HAP-1 (cell line): ENCODE data around the gene HNF4A.
A peak's percentile ranks its signal among the peaks of the same experiment; 100 is the strongest.

Experiments used
- DNase-seq, 2 experiments: peaks; one replicate each; pipeline ENCODE4 v3.0.0-alpha.2; 2016 to 2020; ENCODE audit warnings: low spot score in 2 of 2
- H3K27me3 ChIP-seq: fragments of 250-450 bp; sonication (Bioruptor Pico); 2 replicates; pipeline ENCODE4 v1.5.1; 2020; ENCODE audit warnings: low read depth, mild to moderate bottlenecking, moderate library complexity
- H3K36me3 ChIP-seq: fragments of 250-450 bp; sonication (Bioruptor Pico); replicated peaks from 2 replicates; pipeline ENCODE4 v1.5.1; 2020; ENCODE audit warnings: mild to moderate bottlenecking
- H3K4me1 ChIP-seq: fragments of 250-450 bp; sonication (Bioruptor Pico); 2 replicates; pipeline ENCODE4 v1.5.1; 2020; ENCODE audit warnings: mild to moderate bottlenecking
- H3K4me3 ChIP-seq: fragments of 250-450 bp; sonication (Bioruptor Pico); 2 replicates; pipeline ENCODE4 v1.5.1; 2020; ENCODE audit warnings: mild to moderate bottlenecking, moderate library complexity
- H3K9me3 ChIP-seq: fragments of 250-450 bp; sonication (Bioruptor Pico); 2 replicates; pipeline ENCODE4 v1.5.1; 2020; ENCODE audit warnings: mild to moderate bottlenecking, moderate library complexity
- in situ Hi-C: fragments of 300-500 bp; cut with MboI; formaldehyde crosslinking; loops from 3 replicates; pipeline ENCODE4 v1.14.3; 2020; ENCODE audit warnings: low sequenced_read_pairs, inconsistent platforms, mixed read lengths

Gene HNF4A

DNA sequence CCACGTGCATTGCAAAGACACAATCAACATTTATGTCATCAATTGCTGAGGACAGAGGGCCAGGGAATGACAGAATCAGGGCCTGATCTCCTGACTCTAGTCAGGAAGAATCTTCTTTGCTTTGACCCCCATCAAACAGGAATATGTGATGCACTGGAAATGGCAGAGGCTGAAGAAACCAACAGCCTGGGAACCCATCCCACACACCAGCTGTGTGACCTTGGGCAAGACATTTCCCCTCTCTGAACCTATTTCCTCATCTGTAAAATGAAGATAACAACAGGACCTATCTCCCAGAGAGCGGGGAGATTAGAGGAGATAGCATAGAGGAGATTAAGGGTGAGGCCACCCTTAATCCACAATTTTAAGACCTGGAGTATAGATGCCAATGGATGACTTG is 1.5 kb downstream of the HNF4A start:
- in situ Hi-C loops: no loop called here
- Histone ChIP-seq H3K9me3 (no peaks in the 10 kb centered on the region), H3K4me3 (no peak overlapping the region), H3K27me3 (no peaks in the 10 kb centered on the region), H3K36me3 (no peaks in the 10 kb centered on the region), H3K4me1 (peaks cover 6% of the 10 kb centered on the region)
- no peak for DNase-seq

DNA sequence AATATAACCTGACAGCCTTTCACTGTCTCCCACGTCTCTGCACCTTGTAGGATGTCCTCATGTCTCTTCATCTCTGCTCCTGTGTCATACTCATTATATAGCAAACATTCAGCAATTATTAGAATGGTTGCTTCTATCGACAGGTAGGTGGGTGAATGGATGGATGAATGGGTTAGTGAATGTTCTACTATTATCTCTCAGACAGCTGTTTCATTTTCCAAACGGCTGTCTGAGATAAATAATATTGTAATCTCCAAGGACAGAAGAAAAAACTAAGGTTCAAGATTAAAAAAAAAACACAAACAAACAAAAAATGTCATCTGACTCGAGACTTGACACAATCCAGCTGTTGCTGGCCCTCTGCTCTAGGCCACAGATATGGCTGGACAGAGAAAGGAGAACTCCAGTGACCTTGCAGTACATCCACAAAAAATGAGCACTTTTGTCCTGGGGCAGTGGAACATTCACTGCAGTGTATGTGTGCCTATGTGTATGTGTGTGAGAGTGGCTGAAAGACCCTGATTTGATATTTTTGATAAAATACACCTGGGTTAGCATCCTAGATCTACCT is 2.1 kb downstream of the HNF4A start:
- H3K27me3 ChIP-seq: no peaks in the 10 kb centered on the region
- in situ Hi-C loops: no loop called here

DNA sequence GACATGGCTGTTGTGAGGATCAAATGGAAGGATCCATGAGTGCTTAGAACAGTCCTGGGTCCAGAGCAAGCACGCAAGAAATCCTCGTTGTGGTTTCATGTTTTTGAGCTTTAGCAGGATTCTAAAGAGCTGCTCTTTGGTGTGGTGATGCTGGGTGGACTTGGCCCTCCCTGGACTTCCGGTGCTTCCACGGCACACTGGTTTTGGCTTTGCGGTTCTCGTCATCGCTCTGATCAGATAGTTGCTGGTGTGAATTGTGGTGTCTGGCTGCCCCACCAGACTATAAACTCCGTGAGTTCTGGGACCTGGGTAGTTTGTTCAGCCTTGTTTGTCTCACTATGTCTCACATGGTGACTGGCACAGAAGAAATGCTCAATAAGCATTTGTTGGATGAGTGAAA is 3.3 kb downstream of the HNF4A start:
- no peak for DNase-seq
- no peaks in the 10 kb centered on the region for H3K27me3 ChIP-seq
- in situ Hi-C loops: no loop called here
- no peaks in the 10 kb centered on the region for H3K4me1 ChIP-seq
- no peaks in the 10 kb centered on the region for H3K9me3 ChIP-seq
- no peak overlapping the region for H3K4me3 ChIP-seq
- no peaks in the 10 kb centered on the region for H3K36me3 ChIP-seq

More for the DNA sequence above, 2.1 kb downstream of the HNF4A start:
- Histone ChIP-seq H3K36me3 (no peaks in the 10 kb centered on the region), H3K4me3 (no peak overlapping the region), H3K4me1 (no peaks in the 10 kb centered on the region), H3K9me3 (no peaks in the 10 kb centered on the region)
- no peak for DNase-seq

DNA sequence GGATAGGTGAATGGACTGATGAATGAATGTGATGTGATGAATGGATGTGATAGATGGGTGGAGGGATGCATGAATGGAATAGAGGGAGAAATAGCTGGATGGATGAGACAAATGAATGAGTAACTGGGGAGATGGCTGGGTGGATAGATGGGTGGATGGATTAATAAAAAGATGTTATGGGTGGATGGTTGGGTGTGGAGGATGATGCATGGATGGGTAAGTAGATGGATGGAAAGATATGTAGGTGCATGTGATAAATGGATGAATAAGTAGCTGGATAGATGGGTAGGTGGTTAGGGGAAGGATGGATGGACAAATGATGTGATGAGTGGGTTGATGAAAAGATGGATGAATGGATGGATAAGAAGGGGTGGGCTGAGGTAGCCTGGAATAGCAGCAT is 4.7 kb downstream of the HNF4A start:
- Histone ChIP-seq H3K27me3 (no peaks in the 10 kb centered on the region), H3K4me3 (no peak overlapping the region), H3K4me1 (no peaks in the 10 kb centered on the region), H3K9me3 (no peaks in the 10 kb centered on the region), H3K36me3 (no peaks in the 10 kb centered on the region)
- in situ Hi-C loops: no loop called here
- no peak for DNase-seq

DNA sequence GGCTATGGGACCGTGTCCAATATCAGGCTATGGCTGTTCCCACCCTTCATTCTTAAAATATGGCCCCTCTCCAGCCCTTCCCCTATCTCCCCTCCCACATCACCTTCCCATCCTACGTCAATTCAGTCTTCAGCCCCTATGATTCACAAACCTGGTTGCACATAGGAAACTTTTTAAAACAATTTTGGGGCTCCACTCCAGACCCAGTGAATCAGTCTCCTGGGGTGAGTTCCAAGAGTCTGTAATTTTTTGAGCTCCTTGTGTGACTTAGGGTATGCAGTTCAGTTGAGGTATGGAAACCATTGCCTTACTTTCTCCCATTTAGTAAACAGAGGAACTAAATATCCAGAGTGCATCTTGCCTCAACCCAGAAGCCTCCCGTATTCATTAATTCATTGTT is 5.5 kb downstream of the HNF4A start:
- no peaks in the 10 kb centered on the region for H3K4me1 ChIP-seq
- no peak overlapping the region for H3K4me3 ChIP-seq
- no peaks in the 10 kb centered on the region for H3K36me3 ChIP-seq
- in situ Hi-C loops: no loop called here
- no peak for DNase-seq
- H3K27me3 ChIP-seq: no peaks in the 10 kb centered on the region
- no peaks in the 10 kb centered on the region for H3K9me3 ChIP-seq

DNA sequence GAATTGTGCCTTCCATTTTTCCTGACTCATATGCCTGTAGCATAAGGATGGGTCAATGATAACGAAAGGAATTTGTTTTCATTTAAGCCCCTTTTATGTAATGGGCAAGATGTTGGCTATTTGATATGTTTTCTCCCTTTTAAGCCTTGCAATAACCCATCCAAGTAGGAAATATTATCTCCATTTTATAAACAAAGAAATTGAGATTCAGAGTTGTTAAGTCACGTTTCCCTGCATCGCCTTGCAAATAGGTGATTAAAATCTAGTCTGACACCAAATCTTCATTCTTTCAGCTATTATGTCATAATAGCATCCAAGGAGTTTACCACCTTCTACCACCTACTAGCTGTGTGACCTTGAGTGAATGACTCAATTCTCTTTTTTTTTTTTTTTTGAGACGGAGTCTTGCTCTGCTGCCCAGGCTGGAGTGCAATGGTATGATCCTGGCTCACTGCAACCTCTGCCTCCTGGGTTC is 7.0 kb downstream of the HNF4A start:
- no peak for DNase-seq
- H3K9me3 ChIP-seq: no peaks in the 10 kb centered on the region
- no peak overlapping the region for H3K4me3 ChIP-seq
- H3K36me3 ChIP-seq: no peaks in the 10 kb centered on the region
- in situ Hi-C loops: no loop called here
- H3K4me1 ChIP-seq: no peaks in the 10 kb centered on the region
- H3K27me3 ChIP-seq: no peaks in the 10 kb centered on the region

DNA sequence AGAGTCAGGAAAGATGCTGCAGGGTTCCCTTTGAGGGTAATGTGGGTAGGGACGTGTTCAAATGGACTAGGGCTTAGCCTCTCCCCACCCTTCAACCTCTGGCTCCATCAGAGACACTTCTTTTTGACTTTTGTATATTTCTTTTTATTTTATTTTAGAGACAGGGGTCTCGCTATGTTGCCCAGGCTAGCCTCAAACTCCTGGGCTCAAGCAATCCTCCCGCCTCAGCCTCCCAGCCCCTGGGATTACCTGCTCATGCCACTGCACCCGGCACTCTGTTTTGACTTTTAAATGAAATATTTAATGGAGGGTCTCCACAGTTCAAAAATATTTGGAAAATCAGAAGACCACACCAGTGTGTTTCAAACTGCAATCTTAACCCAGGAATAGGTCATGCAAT is 8.6 kb downstream of the HNF4A start:
- in situ Hi-C loops: no loop called here
- Histone ChIP-seq H3K36me3 (no peaks in the 10 kb centered on the region), H3K27me3 (no peaks in the 10 kb centered on the region), H3K4me1 (no peaks in the 10 kb centered on the region), H3K9me3 (no peaks in the 10 kb centered on the region), H3K4me3 (no peak overlapping the region)
- no peak for DNase-seq

DNA sequence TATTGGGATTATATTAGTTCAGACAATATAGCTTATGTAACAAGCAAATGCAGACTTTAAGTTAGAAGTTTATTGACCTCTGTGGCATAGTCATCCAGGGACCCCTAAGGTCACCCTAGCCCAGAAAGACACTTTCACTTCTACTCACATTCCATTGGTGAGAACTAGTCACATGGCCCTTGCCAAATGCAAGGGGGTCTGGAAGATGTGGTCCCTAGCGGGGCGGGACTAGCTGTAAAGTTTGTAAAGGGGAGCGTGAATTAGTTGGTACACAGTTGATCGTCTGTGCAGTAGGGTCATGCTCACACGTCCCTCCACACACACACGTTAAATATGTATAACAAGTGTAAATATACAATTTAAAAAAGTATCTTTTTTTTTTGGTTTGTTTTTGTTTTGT is 9.3 kb downstream of the HNF4A start:
- in situ Hi-C loops: no loop called here
- H3K4me3 ChIP-seq: no peak overlapping the region
- H3K9me3 ChIP-seq: no peaks in the 10 kb centered on the region
- no peaks in the 10 kb centered on the region for H3K27me3 ChIP-seq
- H3K36me3 ChIP-seq: no peaks in the 10 kb centered on the region
- no peak for DNase-seq
- H3K4me1 ChIP-seq: no peaks in the 10 kb centered on the region

DNA sequence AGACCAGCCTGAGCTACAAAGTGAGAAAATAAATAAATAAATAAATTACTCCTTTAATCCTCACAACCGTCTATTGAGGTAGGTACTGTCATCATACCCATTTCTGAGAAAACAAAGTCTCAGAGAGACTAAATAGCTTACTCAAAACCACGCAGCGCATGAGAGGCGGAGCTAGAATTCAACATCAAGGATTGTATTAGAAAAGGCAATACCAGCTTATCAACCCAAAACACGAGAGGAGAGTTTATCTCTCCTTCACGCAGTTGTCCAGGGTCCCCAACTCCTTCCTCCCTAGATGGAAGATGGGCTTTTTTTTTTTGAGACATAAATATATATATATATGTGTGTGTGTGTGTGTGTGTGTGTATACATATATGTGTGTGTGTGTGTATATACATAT is 12.2 kb downstream of the HNF4A start:
- H3K36me3 ChIP-seq: no peaks in the 10 kb centered on the region
- DNase-seq: no peak
- H3K4me3 ChIP-seq: no peak overlapping the region
- no peaks in the 10 kb centered on the region for H3K27me3 ChIP-seq
- no peaks in the 10 kb centered on the region for H3K4me1 ChIP-seq
- H3K9me3 ChIP-seq: no peaks in the 10 kb centered on the region
- in situ Hi-C loops: no loop called here

DNA sequence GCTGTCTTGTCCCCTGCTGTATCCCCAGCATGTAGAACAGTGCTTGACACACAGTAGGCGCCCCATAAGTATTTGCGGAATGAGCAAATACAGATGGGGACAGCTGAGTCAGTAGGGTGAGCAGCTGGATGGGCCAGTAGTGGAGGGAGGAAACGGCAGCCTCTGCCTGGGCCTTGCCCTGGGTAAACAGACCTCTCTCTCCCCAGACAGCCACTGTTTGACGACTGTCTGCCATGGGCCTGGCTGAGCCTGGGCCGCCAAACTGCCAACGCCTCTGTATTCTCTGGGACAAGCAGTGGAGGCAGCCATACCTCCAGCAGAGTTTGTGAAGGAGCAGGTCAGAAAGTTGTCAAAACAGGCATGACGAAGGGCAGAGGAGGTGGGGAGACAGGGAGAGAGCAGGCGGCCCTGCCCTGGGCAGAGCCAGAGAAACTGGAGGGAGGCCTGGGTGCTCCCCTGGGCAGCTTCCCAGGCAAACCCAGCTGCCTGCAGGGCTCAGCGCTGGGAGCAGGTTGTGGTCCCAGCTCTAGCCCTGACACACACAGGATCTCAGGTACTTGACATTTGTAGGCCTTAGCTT is 15.2 kb downstream of the HNF4A start:
- no peaks in the 10 kb centered on the region for H3K4me1 ChIP-seq
- no peak overlapping the region for H3K4me3 ChIP-seq
- in situ Hi-C loops: no loop called here
- no peaks in the 10 kb centered on the region for H3K27me3 ChIP-seq
- no peaks in the 10 kb centered on the region for H3K36me3 ChIP-seq
- no peaks in the 10 kb centered on the region for H3K9me3 ChIP-seq
- DNase-seq: no peak

DNA sequence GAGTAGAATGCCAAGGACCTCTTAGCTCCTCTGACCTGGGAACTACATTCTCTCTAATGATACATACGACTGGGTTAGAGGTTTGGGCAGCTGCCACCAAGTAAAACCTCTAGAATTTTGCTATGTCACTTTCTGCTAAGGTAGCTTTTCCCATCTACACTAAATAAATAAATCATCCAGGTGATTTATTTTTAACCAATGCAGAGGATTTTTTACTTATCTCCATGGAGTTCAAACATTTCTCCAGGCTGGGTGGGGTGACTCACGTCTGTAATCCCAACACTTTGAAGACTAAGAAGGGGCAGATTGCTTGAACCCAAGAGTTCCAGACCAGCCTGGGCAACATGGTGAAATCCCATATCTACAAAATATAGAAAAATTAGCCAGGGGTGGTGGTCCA is 27.1 kb downstream of the HNF4A start:
- no peaks in the 10 kb centered on the region for H3K9me3 ChIP-seq
- H3K4me3 ChIP-seq: no peak overlapping the region
- H3K27me3 ChIP-seq: no peaks in the 10 kb centered on the region
- H3K36me3 ChIP-seq: no peaks in the 10 kb centered on the region
- no peak for DNase-seq
- H3K4me1 ChIP-seq: no peaks in the 10 kb centered on the region
- in situ Hi-C loops: loop anchor here (10.0 kb wide), 1 partner anchor 268 kb away; no protein-coding TSS in a partner anchor

DNA sequence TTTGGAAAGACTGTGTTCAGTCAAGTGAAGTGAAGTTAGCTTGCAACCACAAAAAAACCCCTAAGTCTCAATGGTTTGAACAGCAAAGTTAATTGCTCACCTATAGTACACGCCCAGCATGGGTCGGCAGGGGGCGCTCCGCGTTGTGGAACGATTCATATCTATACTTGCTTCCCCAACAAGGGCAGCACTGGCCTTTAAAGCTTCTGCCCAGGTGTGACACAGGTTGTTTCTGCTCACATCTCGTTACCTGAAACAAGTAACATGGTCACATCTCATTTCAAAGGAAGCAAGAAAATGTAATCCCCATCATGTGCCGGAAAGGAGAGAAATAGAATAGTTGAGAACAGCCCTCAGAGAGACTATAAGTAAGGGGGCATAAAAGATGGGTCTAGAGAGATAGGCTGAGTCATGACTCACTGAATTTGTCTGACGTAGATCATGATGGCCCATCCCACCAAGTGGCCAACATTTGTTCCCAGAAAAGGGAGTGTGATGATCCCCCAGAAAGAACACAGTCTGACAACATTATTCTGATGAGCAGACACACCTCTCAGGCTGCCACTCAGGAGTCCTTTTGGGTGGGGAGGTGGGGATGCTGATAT is 29.0 kb downstream of the HNF4A start:
- Histone ChIP-seq H3K4me1 (no peaks in the 10 kb centered on the region), H3K27me3 (no peaks in the 10 kb centered on the region), H3K4me3 (no peak overlapping the region), H3K36me3 (no peaks in the 10 kb centered on the region), H3K9me3 (no peaks in the 10 kb centered on the region)
- DNase-seq: peak; percentile 51 to 91
- in situ Hi-C loops: loop anchor here (5.0 to 10.0 kb wide), 3 partner anchors 167 to 270 kb away; no protein-coding TSS in a partner anchor

DNA sequence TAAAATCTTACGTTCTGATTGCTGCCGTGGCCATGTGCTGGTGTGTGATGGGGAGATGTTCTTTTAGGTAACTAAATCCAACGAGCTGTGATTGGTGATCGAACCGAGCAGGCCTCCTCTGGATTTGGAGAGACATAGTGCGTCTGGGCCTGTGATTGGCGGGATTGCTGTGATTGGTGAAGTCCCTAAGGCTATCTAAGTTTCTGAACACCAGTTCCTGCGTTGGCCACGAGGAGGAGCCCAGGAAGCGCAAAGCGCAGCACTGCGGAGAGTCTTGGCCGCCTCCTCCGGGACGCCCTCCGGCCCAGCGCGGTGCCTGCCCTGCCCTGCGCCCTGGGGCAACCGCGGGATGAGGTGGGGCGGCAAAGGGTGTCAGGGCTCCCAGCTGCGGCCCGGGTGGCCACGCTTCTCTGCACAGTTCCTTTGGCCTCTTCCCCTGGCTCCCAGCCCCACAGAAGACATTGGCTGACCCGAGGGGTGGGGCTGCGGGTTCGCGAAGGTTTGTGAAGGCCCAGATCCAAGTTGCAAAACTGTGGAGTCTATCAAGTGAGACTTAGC is 33.0 kb downstream of the HNF4A start:
- peak; percentile 34 to 81 for DNase-seq
- Histone ChIP-seq H3K9me3 (no peaks in the 10 kb centered on the region), H3K27me3 (no peaks in the 10 kb centered on the region), H3K4me3 (no peak overlapping the region), H3K36me3 (no peaks in the 10 kb centered on the region), H3K4me1 (no peaks in the 10 kb centered on the region)
- in situ Hi-C loops: loop anchor here (5.0 to 10.0 kb wide), 3 partner anchors 171 to 274 kb away; no protein-coding TSS in a partner anchor

DNA sequence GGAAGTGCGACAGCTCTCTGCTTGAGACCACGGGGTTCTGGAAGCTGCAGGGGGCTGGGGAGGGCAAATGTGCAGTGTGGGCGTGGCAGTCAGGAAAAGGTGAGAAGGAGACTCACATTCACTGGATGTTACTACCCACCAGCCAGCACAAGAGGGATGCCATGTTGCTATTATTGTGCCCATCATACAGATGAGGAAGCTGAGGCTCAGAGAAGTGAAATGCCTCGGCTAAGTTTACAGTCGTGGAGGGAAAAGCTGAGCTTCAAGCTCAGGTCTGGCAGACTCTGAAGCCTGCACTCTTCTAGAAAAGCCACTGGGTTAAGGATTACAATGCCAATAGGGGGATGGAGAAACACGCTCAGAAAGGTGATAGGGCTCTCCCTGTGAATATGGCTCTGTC is 34.4 kb downstream of the HNF4A start:
- H3K27me3 ChIP-seq: no peaks in the 10 kb centered on the region
- H3K9me3 ChIP-seq: no peaks in the 10 kb centered on the region
- H3K4me1 ChIP-seq: no peaks in the 10 kb centered on the region
- DNase-seq: no peak
- no peaks in the 10 kb centered on the region for H3K36me3 ChIP-seq
- H3K4me3 ChIP-seq: no peak overlapping the region
- in situ Hi-C loops: loop anchor here (5.0 to 10.0 kb wide), 3 partner anchors 173 to 275 kb away; no protein-coding TSS in a partner anchor
